IMR-90 (cell line): Measurements from ENCODE around the gene FMN1.

Source experiments
- BHLHE40 ChIP-seq: fragments of 150-350 bp; IDR thresholded peaks from 2 replicates; pipeline ENCODE4 v1.6.1; 2016; ENCODE audit warnings: mild to moderate bottlenecking, low read depth, low read length
- CEBPB ChIP-seq: IDR thresholded peaks from 2 replicates; pipeline ENCODE4 v1.6.1; 2012; ENCODE audit warnings: low read depth, low read length, improper control_type of control experiment
- CTCF ChIP-seq: conservative IDR thresholded peaks from 2 replicates; pipeline ENCODE4 v1.5.1; 2012; ENCODE audit warnings: mild to moderate bottlenecking, low read depth, low read length, improper control_type of control experiment
- ELK1 ChIP-seq: fragments of 150-350 bp; IDR thresholded peaks from 2 replicates; pipeline ENCODE4 v1.6.1; 2016; ENCODE audit warnings: low read depth, mild to moderate bottlenecking, low read length, moderate library complexity, borderline replicate concordance
- FOS ChIP-seq: fragments of 150-350 bp; IDR thresholded peaks from 2 replicates; pipeline ENCODE4 v1.6.1; 2016; ENCODE audit warnings: low read depth, low read length
- MAZ ChIP-seq: IDR thresholded peaks from 2 replicates; pipeline ENCODE4 v1.6.1; 2012; ENCODE audit warnings: low read depth, mild to moderate bottlenecking, low read length, improper control_type of control experiment, moderate library complexity, borderline replicate concordance
- MXI1 ChIP-seq: IDR thresholded peaks from 2 replicates; pipeline ENCODE4 v1.6.1; 2012; ENCODE audit warnings: low read depth, mild to moderate bottlenecking, low read length, moderate library complexity, borderline replicate concordance
- NFE2L2 ChIP-seq: fragments of 150-350 bp; IDR thresholded peaks from 2 replicates; pipeline ENCODE4 v1.6.1; 2016; ENCODE audit warnings: low read depth, mild to moderate bottlenecking, low read length
- POLR2A ChIP-seq: IDR thresholded peaks from 2 replicates; pipeline ENCODE4 v1.6.1; 2012; ENCODE audit warnings: mild to moderate bottlenecking, low read depth, low read length
- SMC3 ChIP-seq: fragments of 150-350 bp; IDR thresholded peaks from 2 replicates; pipeline ENCODE4 v1.6.1; 2016; ENCODE audit warnings: low read depth, mild to moderate bottlenecking, antibody characterized with exemption, low read length, moderate library complexity
- USF2 ChIP-seq: fragments of 150-350 bp; IDR thresholded peaks from 2 replicates; pipeline ENCODE4 v1.6.1; 2017; ENCODE audit warnings: mild to moderate bottlenecking, antibody characterized with exemption, low read length, low read depth

- TF ChIP-seq ELK1 = no peak
- no peak for TF ChIP-seq CTCF
- TF ChIP-seq FOS = no peak
- no peak for TF ChIP-seq USF2
- no peak for TF ChIP-seq MXI1
- no peak for TF ChIP-seq NFE2L2
- TF ChIP-seq POLR2A = no peak
- TF ChIP-seq MAZ = no peak
- TF ChIP-seq BHLHE40 = no peak
- no peak for TF ChIP-seq CEBPB
- no peak for TF ChIP-seq SMC3
Measured at GRCh38 chr15:33204926-33205325, 10.4 kb upstream of the FMN1 start.
